GM12872 (cell line): Measurements from ENCODE around the gene ALK.

ENCODE experiments used
- TF ChIP-seq, protein P1 (sequence below): IDR thresholded peaks from 3 replicates; pipeline ENCODE4 v1.5.1; 2011; ENCODE audit warnings: low read depth, mild to moderate bottlenecking, low read length, moderate library complexity; ENCODE audit not compliant: insufficient read depth

Gene ALK

DNA sequence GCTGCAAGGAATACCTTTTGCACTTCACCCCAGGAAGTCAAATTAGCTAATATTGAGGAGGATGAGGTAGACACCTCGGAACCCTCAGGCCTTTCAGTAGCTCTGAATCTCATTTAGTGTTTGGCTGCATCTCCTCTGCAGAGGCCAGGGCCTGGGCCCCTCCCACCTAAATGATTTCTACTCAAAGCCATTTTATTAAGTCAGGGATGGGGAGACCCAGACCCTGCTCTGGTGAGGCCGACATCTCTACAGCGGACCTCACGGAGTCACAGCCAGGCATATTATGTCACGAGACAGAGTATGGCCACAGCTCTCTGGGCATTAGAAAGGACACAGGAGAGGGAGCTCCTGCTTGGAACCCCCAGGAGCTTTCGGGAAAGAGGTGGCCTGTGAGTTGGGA, 305.5 kb downstream of the ALK start:
- TF ChIP-seq, protein P1, sequence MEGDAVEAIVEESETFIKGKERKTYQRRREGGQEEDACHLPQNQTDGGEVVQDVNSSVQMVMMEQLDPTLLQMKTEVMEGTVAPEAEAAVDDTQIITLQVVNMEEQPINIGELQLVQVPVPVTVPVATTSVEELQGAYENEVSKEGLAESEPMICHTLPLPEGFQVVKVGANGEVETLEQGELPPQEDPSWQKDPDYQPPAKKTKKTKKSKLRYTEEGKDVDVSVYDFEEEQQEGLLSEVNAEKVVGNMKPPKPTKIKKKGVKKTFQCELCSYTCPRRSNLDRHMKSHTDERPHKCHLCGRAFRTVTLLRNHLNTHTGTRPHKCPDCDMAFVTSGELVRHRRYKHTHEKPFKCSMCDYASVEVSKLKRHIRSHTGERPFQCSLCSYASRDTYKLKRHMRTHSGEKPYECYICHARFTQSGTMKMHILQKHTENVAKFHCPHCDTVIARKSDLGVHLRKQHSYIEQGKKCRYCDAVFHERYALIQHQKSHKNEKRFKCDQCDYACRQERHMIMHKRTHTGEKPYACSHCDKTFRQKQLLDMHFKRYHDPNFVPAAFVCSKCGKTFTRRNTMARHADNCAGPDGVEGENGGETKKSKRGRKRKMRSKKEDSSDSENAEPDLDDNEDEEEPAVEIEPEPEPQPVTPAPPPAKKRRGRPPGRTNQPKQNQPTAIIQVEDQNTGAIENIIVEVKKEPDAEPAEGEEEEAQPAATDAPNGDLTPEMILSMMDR: no peak

DNA sequence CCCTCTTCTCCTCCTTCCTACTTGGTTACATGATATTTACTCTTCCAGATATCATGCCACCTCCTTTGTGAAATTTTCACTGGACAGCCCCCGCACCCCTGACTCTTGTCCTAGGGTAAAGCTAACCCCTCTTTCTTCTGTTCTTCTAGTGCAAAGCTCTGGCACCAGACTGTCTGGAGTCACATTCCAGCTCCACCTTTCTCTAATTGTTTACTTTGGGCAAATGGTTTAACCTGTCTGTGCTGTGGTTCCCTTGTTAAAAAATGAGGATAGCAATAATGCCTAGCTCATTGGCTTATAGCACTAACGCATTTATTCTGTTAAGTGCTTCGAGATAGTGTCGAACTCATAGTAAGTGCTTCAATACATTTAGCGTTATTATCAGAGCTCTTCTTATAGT, 306.2 kb downstream of the ALK start:
- TF ChIP-seq, protein P1: no peak

- TF ChIP-seq, protein P1: no peak
These were observed 307.0 kb downstream of the ALK start for GRCh38 chr2:29614295-29614830.

- TF ChIP-seq, protein P1: no peak
These were observed 307.6 kb downstream of the ALK start for GRCh38 chr2:29613792-29614266.

- TF ChIP-seq, protein P1: no peak
These were observed 308.3 kb downstream of the ALK start for GRCh38 chr2:29613067-29613466.

GRCh38 chr2:29612568-29612967, 308.8 kb downstream of the ALK start:
- TF ChIP-seq, protein P1: no peak

- TF ChIP-seq, protein P1: no peak
These were observed 309.5 kb downstream of the ALK start for GRCh38 chr2:29611850-29612249.
